ENCODE measurements around the gene LRRC51. TPM values are rescaled to one million over a fixed set of nuclear protein-coding genes. Genes with fewer than 3 reads are reported as not detected.

Gene LRRC51
- total and polyA plus RNA-seq, 2 of the 4 experiments (the other 2 are of a cell fraction) = 5.3 to 5.6 TPM

GRCh38 chr11:72078477-72078876, 2.2 kb upstream of the LRRC51 start:
- Histone ChIP-seq H3K4me2 (ENCODE audit: low read depth, low read length) (peak overlapping the region; percentile 89; the same call in 1 of the 2 replicates), H3K18ac (ENCODE audit: low read depth, low read length) (no peak overlapping the region), H4K91ac (ENCODE audit: insufficient read depth, low read depth, low read length) (peak overlapping the region; percentile 31), H2AK5ac (ENCODE audit: low read depth, low read length) (peak overlapping the region; percentile 31; the same call in 1 of the 2 replicates), H2BK20ac (ENCODE audit: low read depth, low read length) (peak overlapping the region; percentile 4; the same call in 1 of the 2 replicates), H3K4me3 (ENCODE audit: insufficient read depth, low read depth, low read length) (peak overlapping the region; percentile 57; the same call in 1 of the 2 replicates), H3K27me3 (ENCODE audit: control insufficient read depth, insufficient read depth, low read length) (no peaks in the 10 kb centered on the region), H3K23ac (ENCODE audit: low read depth, low read length) (peak overlapping the region; percentile 91; the same call in 1 of the 2 replicates), H3K9me1 (ENCODE audit: insufficient read depth, low read length) (peaks cover 4% of the 10 kb centered on the region; the same call in 1 of the 2 replicates), H2AFZ (replicated peaks; ENCODE audit: low read length, poor library complexity) (no peak overlapping the region), H2AK9ac (replicated peaks; ENCODE audit: low read depth, low read length, poor library complexity) (no peak overlapping the region), H3K79me1 (ENCODE audit: low read depth in 1 of 2, low read length in 2 of 2) (peaks cover 22 to 51% of the 10 kb centered on the region in 2 experiments), H3K9me3 (ENCODE audit: control insufficient read depth, insufficient read depth, low read length) (no peaks in the 10 kb centered on the region), H3K36me3 (ENCODE audit: control insufficient read depth, insufficient read depth, low read length) (no peaks in the 10 kb centered on the region), H2BK120ac (ENCODE audit: low read depth, low read length) (peak overlapping the region; percentile 56; the same call in 1 of the 2 replicates), H3K27ac (ENCODE audit: insufficient read depth, low read length) (peak overlapping the region; percentile 19; the same call in 1 of the 2 replicates), H2BK15ac (ENCODE audit: low read depth, low read length) (peak overlapping the region; percentile 57; the same call in 1 of the 3 replicates), H4K20me1 (ENCODE audit: insufficient read depth, low read length) (no peaks in the 10 kb centered on the region), H3K56ac (ENCODE audit: extremely low read depth, insufficient read depth, low read length) (0 out of 2 replicates have a peak overlapping the region, but pooled peaks have one; percentile 14), H3K4me1 (ENCODE audit: control insufficient read depth, insufficient read depth, low read length) (peaks cover 3% of the 10 kb centered on the region), H4K5ac (ENCODE audit: low read depth, low read length) (peak overlapping the region; percentile 23; the same call in 1 of the 2 replicates), H3K4ac (ENCODE audit: low read depth, low read length) (peak overlapping the region; percentile 61), H3K14ac (replicated peaks; ENCODE audit: low read depth, low read length) (peak overlapping the region; percentile 53), H3K9ac (ENCODE audit: low read depth, low read length) (no peak overlapping the region; the same call in 1 of the 2 replicates), H4K8ac (ENCODE audit: low read depth in 2 of 2, low read length in 2 of 2) (peak overlapping the region; percentile 72 to 88; a peak in 3 of 4 replicates), H2BK5ac (ENCODE audit: low read depth, low read length, poor library complexity, severe bottlenecking) (peak overlapping the region; percentile 75)
- DNase-seq (peak; percentile 26), ATAC-seq (ENCODE audit: low read depth) (no peak)
- WGBS, 2 experiments (ENCODE audit: extremely low coverage in 2 of 2, insufficient read length in 1 of 2) = no CpG with 5 or more reads among the region's 6 CpGs
- in situ Hi-C loops (cut with MboI; ENCODE audit: low sequenced_read_pairs) (loop anchor here (5.0 kb wide), 1 partner anchor 41 kb away; no protein-coding TSS in a partner anchor), dilution Hi-C loops (cut with HindIII; ENCODE audit: low sequenced_read_pairs, unreplicated experiment) (no loop called here), intact Hi-C loops (cut with micrococcal nuclease) (no loop called here)
- TF ChIP-seq POLR2A (IDR thresholded peaks at IDR 0.05; ENCODE audit: low read depth, low read length) (no peak), MXI1 (IDR thresholded peaks at IDR 0.05; ENCODE audit: borderline replicate concordance, low read depth, low read length) (no peak), CTCF (conservative IDR thresholded peaks at IDR 0.05; ENCODE audit: low read depth, low read length) (no peak), CHD1 (IDR thresholded peaks at IDR 0.05; ENCODE audit: low read depth, low read length) (no peak), CEBPB (IDR thresholded peaks at IDR 0.05; ENCODE audit: low read depth, low read length) (no peak), FOS (IDR thresholded peaks at IDR 0.05; ENCODE audit: low read depth, low read length) (no peak), BHLHE40 (IDR thresholded peaks at IDR 0.05; ENCODE audit: low read depth, low read length) (no peak), NFE2L2 (IDR thresholded peaks at IDR 0.05; ENCODE audit: low read depth, low read length) (no peak), RCOR1 (IDR thresholded peaks at IDR 0.05; ENCODE audit: insufficient replicate concordance, low read length) (no peak), MAZ (IDR thresholded peaks at IDR 0.05; ENCODE audit: borderline replicate concordance, low read depth, low read length) (no peak), RFX5 (IDR thresholded peaks at IDR 0.05; ENCODE audit: low read depth, low read length) (no peak), MAFK (IDR thresholded peaks at IDR 0.05; ENCODE audit: low read depth, low read length) (no peak), RAD21 (IDR thresholded peaks at IDR 0.05; ENCODE audit: low read length) (no peak)
- CTCF ChIA-PET = interaction anchor here (0.8 to 1.0 kb wide), 2 partner anchors 38 to 53 kb away, joined by 3 to 4 read pairs; no protein-coding TSS in a partner anchor
- POLR2A ChIA-PET (ENCODE audit: unreplicated experiment) = no interaction called here
- BruUV-seq (replicated peaks) = no TSS peak
